G401 (cell line): ENCODE measurements around the gene WDR18. TPM values are rescaled to one million over a fixed set of nuclear protein-coding genes. Genes with fewer than 3 reads are reported as not detected.

ENCODE experiments used
- DNase-seq: peaks from one replicate; pipeline ENCODE4 v3.0.0-alpha.2; 2015; ENCODE audit warnings: low spot score
- in situ Hi-C: cut with HindIII; loops from 2 replicates; pipeline ENCODE4 v1.10.0; 2016; ENCODE audit warnings: low sequenced_read_pairs, mixed read lengths
- total RNA-seq: library from RNA; depleted of rRNA; stranded (reverse); fragments of >200 nt; shearing (Covaris generic); gene quantifications from 2 replicates; pipeline ENCODE4 v1.2.3, GENCODE V29; 2014

WDR18 gene
- total RNA-seq, 1 experiment from 2014 or later, result 176 TPM

- in situ Hi-C loops, result no loop called here
- DNase-seq, result no peak
These were observed 19.1 kb downstream of the WDR18 start for GRCh38 chr19:1003283-1003682.

- in situ Hi-C loops, result no loop called here
These were observed 20.2 kb downstream of the WDR18 start for GRCh38 chr19:1004204-1004802.

GRCh38 chr19:1004803-1005664 is 20.9 kb downstream of the WDR18 start:
- no peak for DNase-seq
- in situ Hi-C loops, result no loop called here

More at GRCh38 chr19:1004204-1004802, 20.2 kb downstream of the WDR18 start:
- DNase-seq, result no peak

DNA sequence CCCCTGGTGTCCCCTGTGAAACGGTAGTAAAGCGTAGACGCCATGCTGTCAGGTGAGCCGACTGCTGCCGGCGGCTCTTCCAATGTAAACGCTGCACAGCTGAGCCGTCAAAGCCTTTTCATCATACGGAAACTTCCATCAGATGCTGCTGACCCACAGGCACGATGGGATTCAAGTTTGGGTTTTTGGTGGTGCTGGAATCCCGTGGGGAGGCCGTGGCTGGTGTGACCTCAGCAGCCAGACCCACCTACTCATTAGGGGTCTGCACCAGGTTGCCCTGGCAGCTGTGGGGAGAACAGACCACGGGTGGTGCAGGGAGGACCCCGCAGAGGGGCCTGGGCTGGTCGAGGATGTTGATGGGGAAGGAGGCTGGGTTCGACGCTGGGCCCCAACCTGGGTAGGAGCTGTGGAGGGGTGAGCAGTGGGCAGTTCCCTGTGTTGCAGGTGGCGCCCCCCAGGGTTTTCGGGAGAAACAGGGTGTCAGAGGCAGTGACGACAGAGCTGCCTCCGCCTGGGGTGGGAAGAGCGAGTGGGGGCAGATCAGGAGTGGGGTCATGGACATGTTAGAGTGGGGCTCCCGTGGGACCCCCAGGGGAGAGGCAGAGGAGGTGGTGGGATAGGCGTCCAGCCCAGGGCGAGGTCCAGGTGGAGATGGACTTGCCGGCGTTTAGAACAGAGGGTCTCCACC is 22.7 kb downstream of the WDR18 start:
- DNase-seq, result no peak
- in situ Hi-C loops, result no loop called here

- DNase-seq, result no peak
- in situ Hi-C loops, result no loop called here
These were observed 23.5 kb downstream of the WDR18 start for GRCh38 chr19:1007399-1008251.

- in situ Hi-C loops, result no loop called here
- DNase-seq, result no peak
These were observed 24.3 kb downstream of the WDR18 start for GRCh38 chr19:1008268-1009040.

DNA sequence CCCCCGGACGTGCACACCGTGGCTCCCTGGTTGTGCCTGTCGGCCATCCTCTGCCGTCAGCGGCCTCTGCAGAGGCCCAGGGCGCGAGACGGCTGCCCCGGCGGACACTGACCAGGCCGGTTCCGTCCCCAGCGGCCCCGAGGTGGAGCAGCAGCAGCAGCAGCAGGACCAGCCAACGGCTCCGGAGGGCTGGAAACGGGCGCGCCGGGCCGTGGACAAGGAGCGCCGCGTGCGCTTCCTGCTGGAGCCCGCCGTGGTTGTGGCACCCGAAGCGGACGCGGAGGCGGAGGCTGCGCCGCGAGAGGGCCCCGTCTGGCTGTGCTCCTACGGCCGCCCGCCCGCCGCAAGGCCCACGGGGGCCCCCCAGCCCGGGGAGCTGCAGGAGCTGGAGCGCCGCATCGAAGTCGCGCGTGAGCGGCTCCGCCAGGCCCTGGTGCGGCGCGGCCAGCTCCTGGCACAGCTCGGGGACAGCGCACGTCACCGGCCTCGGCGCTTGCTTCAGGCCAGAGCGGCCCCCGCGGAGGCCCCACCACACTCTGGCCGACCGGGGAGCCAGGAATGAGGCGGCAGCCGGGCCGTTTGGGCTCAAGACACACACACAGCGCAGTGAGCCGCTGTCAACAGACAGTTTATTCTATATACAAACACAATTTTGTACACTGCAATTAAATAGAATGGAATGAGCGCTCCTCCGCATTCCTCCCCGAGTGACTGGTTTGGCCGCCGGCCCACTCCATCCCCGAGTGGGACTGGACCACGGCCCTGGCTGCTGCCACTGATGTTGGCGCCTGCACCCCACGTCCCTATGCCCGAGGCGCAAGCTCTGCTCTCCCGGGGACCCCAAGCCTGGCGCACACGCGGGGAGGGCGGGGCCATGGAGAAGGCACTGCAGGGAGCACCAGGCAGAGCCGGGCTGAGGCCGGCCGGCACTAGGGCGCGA is 25.2 kb downstream of the WDR18 start:
- no peak for DNase-seq
- in situ Hi-C loops, result no loop called here

GRCh38 chr19:1009981-1010538 is 25.9 kb downstream of the WDR18 start:
- no peak for DNase-seq
- in situ Hi-C loops, result no loop called here

DNA sequence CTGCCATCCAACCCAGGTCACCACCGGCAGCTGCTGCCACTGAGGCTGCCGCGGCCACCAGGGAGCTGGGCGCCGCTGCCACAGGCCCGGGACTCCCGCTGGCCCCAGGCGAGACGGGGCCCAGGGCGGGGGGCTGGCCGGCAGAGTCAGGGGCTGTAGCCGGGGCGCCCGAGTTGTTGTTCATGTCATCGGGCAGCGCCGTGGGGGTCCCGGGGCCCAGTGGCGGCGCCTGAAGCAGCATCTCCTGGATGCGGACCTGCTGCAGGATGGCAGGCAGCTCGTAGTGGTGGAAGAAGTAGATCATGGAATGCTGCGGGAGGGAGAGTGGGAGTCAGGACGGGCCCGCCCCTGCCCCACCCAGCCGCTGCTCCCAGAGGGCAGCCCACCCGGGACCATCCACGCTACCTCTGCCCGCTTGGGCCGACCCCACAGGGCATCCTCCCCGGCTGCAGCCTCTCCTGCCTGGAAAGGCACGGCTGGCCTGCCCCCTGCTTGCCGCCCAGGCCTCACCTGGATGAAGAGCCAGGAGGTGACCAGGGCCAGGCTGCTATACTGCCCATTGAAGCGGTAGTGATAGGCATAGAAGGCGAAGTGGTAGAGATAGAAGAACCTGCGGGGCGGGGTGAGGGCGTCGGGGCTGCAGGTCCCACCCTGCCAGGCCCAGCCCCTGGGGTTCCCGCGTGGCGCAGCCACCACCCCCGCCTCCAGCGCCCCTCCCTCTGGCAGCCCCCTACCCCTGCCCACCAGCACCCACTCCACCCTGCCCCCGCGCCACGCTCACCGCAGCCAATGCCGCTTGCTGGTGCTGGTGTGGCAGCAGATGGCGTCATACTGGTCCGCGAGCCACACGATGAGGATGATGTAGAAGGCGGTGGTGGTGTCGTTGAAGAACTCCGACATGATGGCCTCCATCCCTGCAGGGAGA is 26.7 kb downstream of the WDR18 start:
- in situ Hi-C loops, result no loop called here
- no peak for DNase-seq

GRCh38 chr19:1011831-1012333 is 27.7 kb downstream of the WDR18 start:
- in situ Hi-C loops, result no loop called here

DNA sequence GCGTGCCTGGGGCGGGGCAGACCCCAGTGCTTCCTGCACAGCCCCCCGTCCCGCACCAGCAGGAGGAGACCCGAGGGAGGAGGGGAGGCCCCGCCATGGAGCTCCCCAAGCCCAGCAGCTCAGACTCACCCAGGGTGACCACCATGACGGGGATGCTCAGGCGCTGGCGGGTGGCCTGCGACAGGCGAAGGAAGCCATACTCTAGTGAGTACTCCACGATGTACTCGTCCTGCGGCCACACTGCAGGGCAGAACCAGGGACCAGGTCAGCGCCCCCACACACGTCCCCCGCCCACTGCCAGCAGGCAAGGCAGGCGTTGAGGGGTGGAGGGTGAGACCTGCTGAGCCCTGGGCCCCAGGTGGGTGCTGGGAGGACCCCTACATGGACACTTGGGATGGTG is 28.2 kb downstream of the WDR18 start:
- in situ Hi-C loops, result no loop called here
- no peak for DNase-seq

More at GRCh38 chr19:1011831-1012333, 27.7 kb downstream of the WDR18 start:
- no peak for DNase-seq

GRCh38 chr19:1013218-1013617 is 29.1 kb downstream of the WDR18 start:
- in situ Hi-C loops, result no loop called here
- DNase-seq, result no peak

- DNase-seq, result no peak
- in situ Hi-C loops, result no loop called here
These were observed 30.3 kb downstream of the WDR18 start for GRCh38 chr19:1014161-1015060.

- in situ Hi-C loops, result no loop called here
- no peak for DNase-seq
These were observed 31.1 kb downstream of the WDR18 start for GRCh38 chr19:1015061-1015781.
